D721Med (cell line): Measurements from ENCODE around the gene RSPO4.
A peak's percentile ranks its signal among the peaks of the same experiment; 100 is the strongest.
"Not testable (repeated sequence)": the region's sequence is repeated elsewhere in the genome, so short reads cannot be mapped to it uniquely, and the experiment has no call there.

ENCODE experiments used
- DNase-seq: peaks from one replicate; pipeline ENCODE4 v3.0.0; 2011; ENCODE audit warnings: low spot score; ENCODE audit not compliant: insufficient read length
- FAIRE-seq: peaks from 2 replicates; lab custom pipeline; 2011; peaks lifted over from hg19 to GRCh38; lab: Jason Lieb, UNC
- CTCF ChIP-seq: IDR thresholded peaks from 2 replicates; pipeline ENCODE4 v1.5.1; 2012; ENCODE audit warnings: mild to moderate bottlenecking, control low read depth; ENCODE audit not compliant: insufficient read depth; ENCODE audit errors: missing control alignments

Gene RSPO4

DNA sequence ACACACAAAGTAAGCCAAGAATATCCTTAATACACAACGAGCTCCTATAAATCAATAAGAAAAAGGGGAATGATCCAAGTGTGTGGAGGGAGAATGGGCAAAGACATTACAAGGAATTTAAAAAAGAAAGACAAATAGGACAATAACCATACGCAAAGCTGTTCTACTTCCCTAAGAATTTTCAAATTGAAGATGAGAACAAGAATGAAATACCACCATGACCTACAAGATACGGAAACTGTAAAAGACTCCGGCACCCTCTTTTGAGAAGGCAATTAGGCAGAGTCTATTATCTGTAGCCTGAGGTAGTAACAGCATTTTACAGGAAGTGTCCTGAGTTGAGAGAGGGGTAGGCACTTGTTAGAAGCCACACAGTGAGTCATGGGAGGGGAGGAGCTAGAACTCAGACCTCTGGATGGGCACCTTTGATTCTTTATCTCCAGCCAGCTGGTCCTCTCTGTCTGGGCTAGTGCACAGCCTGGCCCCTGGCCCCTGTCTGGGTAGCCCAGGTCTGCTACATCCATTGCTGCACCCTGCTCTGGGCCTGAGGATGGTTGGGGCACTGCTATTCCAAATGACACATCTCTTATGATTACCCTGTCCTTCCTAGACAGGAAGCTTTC, 15.3 kb downstream of the RSPO4 start:
- FAIRE-seq (no peak), DNase-seq (no peak)
- TF ChIP-seq CTCF: no peak

DNA sequence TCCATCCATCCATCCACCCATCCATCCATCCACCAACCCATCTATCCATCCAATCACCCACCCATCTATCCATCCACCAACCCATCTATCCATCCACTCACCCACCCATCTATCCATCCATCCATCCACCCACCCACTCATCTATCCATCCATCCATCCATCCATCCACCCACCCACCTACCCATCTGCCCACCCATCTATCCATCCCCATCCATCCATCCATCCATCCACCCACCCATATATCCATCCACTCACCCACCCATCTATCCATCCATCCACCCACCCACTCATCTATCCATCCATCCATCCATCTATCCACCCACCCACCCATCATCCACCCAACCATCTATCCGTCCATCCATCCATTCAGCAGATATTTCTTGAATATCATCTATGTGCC, 17.1 kb downstream of the RSPO4 start:
- not testable (repeated sequence) for FAIRE-seq, DNase-seq

DNA sequence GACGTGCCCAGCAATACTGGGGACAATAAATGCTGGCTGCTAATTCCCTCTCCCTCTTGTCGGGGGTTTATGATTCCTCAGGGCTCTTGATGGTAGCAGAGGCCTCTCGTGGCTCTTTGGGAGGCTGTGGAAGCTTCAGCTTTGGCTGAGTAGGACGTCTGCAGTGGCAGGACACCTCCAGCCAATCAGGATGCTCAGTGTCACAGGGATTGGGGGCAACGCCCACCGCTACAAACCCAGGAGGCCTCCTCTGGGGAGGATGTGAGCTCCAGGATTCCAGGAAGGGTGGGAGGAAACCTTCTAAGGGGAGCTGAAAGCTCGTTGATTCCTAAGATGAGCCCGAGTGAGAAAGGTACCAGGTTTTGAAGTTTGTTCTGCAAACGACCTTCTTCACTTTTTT, 19.4 kb downstream of the RSPO4 start:
- no peak for DNase-seq
- no peak for FAIRE-seq
- TF ChIP-seq CTCF: no peak

DNA sequence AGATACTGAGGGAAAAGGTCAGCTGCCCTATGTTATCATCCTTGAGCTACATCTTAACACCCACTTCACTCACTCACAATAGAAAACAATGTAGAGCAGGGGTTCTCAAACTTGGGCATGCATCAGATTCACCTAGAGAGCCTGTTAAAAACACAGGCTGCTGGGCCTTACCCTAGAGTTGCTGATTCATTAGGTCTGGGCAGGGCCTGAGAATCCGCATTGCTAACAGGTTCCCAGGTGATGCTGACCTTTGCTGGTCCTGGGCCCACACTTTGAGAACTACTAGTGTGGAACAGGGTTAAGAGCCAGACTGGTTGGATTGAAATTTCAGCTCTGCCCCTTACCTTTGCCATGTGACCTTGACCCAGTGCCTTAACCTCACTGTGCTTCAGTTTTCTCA, 25.1 kb downstream of the RSPO4 start:
- no peak for DNase-seq
- no peak for TF ChIP-seq CTCF
- FAIRE-seq: no peak

GRCh38 chr20:976033-976432, 26.1 kb downstream of the RSPO4 start:
- no peak for FAIRE-seq
- DNase-seq: no peak
- TF ChIP-seq CTCF: no peak

GRCh38 chr20:973785-974194, 28.3 kb downstream of the RSPO4 start:
- DNase-seq (no peak), FAIRE-seq (no peak)
- TF ChIP-seq CTCF: peak; percentile 37

DNA sequence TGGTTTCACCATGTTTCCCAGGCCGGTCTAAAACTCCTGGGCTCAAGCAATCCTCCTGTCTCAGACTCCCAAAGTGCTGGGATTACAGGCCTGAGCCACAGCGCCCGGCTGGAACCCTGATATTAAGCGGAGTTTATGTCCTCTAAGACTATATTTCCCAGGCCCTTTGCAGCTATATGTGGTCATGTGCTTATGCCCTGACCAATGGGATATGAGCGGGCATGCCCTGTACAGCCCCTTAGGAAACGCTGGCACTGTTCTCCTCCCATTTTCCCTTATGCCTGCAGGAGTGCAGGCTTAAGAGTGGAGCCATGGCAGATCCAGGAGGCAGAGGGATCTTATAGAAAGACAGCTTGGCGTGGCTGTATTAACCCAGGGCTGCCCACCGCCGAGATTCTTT, 29.9 kb downstream of the RSPO4 start:
- DNase-seq: no peak
- FAIRE-seq: no peak
- TF ChIP-seq CTCF: no peak

- TF ChIP-seq CTCF: no peak
- no peak for FAIRE-seq
- no peak for DNase-seq
These were observed 30.8 kb downstream of the RSPO4 start for GRCh38 chr20:971346-971745.
